RWPE1 (cell line): Measurements from ENCODE around the gene NAA40.
A peak's percentile ranks its signal among the peaks of the same experiment; 100 is the strongest.
"Not testable (repeated sequence)": the region's sequence is repeated elsewhere in the genome, so short reads cannot be mapped to it uniquely, and the experiment has no call there.

Source experiments
- CTCF ChIA-PET: fragments of 350-600 bp; sonication (Branson Sonifier 250); formaldehyde crosslinking; extraction: SDS; loops from one replicate; lab custom pipeline; 2021; lab: Yijun Ruan, JAX
- POLR2A ChIA-PET: fragments of 400-600 bp; formaldehyde crosslinking; extraction: SDS; loops from one replicate; lab custom pipeline; 2020; ENCODE audit warnings: antibody characterized with exemption; ENCODE audit not compliant: low non-redundant PET; lab: Yijun Ruan, JAX
- DNase-seq: peaks from one replicate; pipeline ENCODE4 v3.0.0; 2012; ENCODE audit warnings: low spot score
- H3K27ac ChIP-seq: fragments of 450-650 bp; 2 replicates; pipeline ENCODE4 v1.5.1; 2017
- CTCF ChIP-seq: fragments of 450-650 bp; conservative IDR thresholded peaks from 2 replicates; pipeline ENCODE4 v1.5.1; 2017; ENCODE audit warnings: low read depth, mild to moderate bottlenecking

Gene NAA40

DNA sequence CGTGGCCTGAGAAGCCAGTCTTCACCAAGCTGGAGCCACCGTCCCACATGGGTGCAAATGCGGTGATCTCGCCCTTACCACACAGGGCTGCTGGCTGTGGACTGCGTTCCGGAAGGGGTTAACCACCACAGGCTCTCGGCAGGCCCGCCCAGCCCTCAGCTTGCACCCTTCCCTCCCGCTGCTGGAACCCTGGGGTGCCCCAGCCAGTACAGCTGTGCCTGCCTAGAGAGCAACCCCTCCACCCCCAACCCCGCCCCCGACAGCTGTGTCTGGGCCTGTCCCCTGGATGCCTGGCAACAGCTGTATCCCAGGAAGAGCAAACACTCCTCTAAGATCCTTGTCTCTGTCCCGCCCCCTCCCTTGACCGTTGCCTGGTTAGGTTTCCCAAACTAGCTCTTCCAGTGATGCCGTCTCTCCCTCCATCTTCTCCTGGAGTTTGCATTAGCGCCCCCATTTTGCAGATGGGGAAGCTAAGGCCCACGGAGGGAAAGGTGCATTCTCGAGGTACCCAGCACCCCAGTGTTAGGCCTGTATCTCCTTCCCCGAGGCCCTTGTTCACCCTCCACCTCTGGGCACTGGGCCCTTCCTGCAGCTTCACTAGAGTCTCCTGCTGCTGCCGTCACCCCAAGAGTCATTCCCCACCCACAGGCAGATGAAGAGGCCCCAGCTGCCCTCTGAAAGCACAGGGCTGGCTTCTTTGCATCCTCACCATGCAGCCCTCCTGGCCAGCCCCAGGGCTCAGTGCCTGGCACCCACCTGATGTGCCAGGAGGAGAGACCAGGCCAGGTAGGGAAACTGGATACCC lies 23.0 kb downstream of the NAA40 start:
- ChIA-PET POLR2A (no interaction called here), CTCF (interaction anchor here (0.8 kb wide), 1 partner anchor 9 kb away, joined by 3 read pairs; no protein-coding TSS in a partner anchor)
- peak; percentile 87 for DNase-seq
- TF ChIP-seq CTCF: no peak
- H3K27ac ChIP-seq: peak overlapping the region; percentile 77

DNA sequence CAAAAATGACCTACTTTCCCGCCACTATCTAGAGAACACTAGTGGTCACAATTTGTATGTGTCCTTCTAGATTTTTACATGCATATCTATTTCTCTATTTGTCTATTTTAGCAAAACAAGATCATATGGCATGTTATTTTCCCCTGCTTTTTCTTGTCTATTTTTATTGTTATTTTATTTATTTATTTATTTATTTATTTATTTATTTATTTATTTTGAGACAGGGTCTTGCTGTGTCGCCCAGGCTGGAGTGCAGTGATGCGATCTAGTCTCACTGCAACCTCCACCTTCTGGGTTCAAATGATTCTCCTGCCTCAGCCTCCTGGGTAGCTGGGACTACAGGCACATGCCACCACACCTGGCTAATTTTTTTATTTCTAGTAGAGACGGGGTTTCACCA lies 25.1 kb downstream of the NAA40 start:
- CTCF ChIA-PET, DNase-seq, H3K27ac ChIP-seq: not testable (repeated sequence)
- POLR2A ChIA-PET: interaction anchor here (0.6 kb wide), 1 partner anchor 988 kb away, joined by 6 read pairs; no protein-coding TSS in a partner anchor

- ChIA-PET CTCF (no interaction called here), POLR2A (no interaction called here)
- no peak for TF ChIP-seq CTCF
- no peak for DNase-seq
- H3K27ac ChIP-seq: no peak overlapping the region
These were observed 27.6 kb downstream of the NAA40 start for GRCh38 chr11:63966444-63966843.

DNA sequence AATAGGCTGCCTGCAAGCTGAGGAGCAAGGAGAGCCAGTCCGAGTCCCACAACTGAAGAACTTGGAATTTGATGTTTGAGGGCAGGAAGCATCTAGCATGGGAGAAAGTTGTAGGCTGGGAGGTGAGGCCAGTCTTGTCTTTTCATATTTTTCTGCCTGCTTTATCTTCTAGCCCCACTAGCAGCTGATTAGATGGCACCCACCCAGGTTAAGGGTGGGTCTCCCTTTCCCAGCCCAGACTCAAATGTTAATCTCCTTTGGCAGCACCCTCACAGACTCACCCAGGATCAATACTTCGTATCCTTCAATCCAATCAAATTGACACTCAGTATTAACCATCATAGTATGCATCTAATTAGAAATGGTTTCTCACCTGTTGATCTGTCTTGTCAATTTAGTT lies 30.7 kb downstream of the NAA40 start:
- TF ChIP-seq CTCF: no peak
- DNase-seq: no peak
- ChIA-PET POLR2A (no interaction called here), CTCF (interaction anchor here (1.0 kb wide), 1 partner anchor 53 kb away, joined by 4 read pairs; no protein-coding TSS in a partner anchor)
- H3K27ac ChIP-seq: no peak overlapping the region

DNA sequence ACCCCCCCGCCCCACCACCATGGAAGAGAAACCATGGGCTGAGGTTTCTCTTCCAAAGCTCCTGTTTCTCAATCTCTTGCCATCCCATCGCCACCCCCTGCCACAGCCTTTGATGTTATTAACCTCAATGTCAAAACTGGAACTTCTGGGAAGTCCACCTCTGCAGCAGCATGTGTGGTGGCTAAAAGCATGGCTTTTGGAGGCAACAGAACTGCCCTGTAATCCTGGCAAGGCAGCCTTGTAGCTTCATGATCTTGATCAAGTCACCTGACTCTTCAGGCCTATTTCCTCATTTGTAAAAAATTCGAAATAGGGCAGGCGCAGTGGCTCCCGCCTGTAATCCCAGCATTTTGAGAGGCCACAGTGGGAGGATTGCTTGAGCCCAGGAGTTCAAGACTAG lies 32.1 kb downstream of the NAA40 start:
- no peak for DNase-seq
- H3K27ac ChIP-seq: no peak overlapping the region; the same call in 1 of the 2 replicates
- ChIA-PET CTCF (no interaction called here), POLR2A (no interaction called here)
- TF ChIP-seq CTCF: no peak

- CTCF ChIA-PET, POLR2A ChIA-PET, DNase-seq: not testable (repeated sequence)
- peak overlapping the region; percentile 94 for H3K27ac ChIP-seq
These were observed 35.1 kb downstream of the NAA40 start for GRCh38 chr11:63973912-63974258.

DNA sequence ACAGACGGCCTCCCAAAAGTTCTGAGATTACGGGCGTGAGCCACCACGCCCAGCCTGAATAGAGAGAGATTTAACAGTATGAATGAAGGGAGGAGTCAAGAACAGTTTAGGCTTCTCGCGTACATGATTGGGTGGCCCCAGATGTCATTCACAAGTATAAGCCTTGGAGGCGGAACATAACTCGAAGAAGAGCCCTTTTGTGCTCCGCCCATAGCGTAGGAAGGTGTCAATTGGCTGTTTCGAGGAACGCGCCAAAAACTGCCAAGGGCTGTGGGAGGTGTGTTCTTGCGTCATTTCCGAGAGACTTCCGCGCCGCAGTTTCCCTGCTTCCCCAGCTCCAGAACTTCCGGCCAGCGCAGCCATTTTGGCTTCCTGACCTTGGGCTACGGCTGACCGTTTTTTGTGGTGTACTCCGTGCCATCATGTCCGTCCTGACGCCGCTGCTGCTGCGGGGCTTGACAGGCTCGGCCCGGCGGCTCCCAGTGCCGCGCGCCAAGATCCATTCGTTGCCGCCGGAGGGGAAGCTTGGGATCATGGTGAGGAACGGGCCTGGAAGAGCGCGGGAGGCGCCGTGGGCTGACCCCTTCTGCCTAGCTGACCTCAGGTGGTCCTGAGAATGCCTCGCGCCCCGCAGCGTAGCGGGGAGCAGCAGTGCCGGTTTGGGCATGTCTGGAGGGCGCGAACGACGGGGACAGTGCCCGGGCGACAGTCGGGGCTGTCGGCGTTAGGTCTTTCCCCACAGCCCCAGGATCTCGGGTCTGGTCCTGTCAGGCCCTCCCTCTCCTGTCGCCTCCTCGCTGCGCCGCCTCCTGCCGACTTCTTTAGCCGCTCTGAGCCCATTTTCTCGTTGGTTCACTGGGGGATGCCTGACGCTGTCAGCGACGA lies 35.7 kb downstream of the NAA40 start, which contains the start of gene COX8A:
TSS of gene COX8A (plus strand) at position 362 of the 885 bp plus-strand sequence. CDS start at position 423, 61 bp downstream.
- peak; percentile 99 for DNase-seq
- H3K27ac ChIP-seq: peak within 1 kb of the TSS; percentile 94
- ChIA-PET POLR2A (no interaction called here), CTCF (interaction anchor here (0.8 kb wide), 1 partner anchor 138 kb away, joined by 3 read pairs; no protein-coding TSS in a partner anchor)
- no peak for TF ChIP-seq CTCF
